Liver (tissue), 9 donors: ENCODE data around the gene PDLIM7. TPM values are rescaled to one million over a fixed set of nuclear protein-coding genes. Genes with fewer than 3 reads are reported as not detected.

ENCODE experiments used
- DNase-seq: peaks from one replicate; pipeline ENCODE4 v3.0.0-alpha.2; 2017; ENCODE audit warnings: low spot score
- H3K27ac ChIP-seq, 2 donors: one replicate each; pipeline ENCODE4 v1.7.0; 2013; ENCODE audit warnings: inconsistent platforms in 2 of 2, low read length in 2 of 2, control low read depth in 1 of 2, low read depth in 1 of 2, mild to moderate bottlenecking in 1 of 2
- H3K27me3 ChIP-seq, 4 donors: one replicate each; pipeline versions ENCODE4 v1.6.1 to v1.7.0; 2013; ENCODE audit warnings: low read length in 3 of 4, inconsistent platforms in 1 of 4, mild to moderate bottlenecking in 1 of 4, moderate library complexity in 1 of 4; ENCODE audit not compliant: control insufficient read depth in 4 of 4, insufficient read depth in 4 of 4
- H3K36me3 ChIP-seq, 4 donors: one replicate each; pipeline versions ENCODE4 v1.6.1 to v1.7.0; 2013; ENCODE audit warnings: low read length in 3 of 4, mild to moderate bottlenecking in 3 of 4, low read depth in 1 of 4, moderate library complexity in 1 of 4; ENCODE audit not compliant: control insufficient read depth in 4 of 4, insufficient read depth in 3 of 4
- H3K4me1 ChIP-seq, 4 donors: one replicate each; pipeline versions ENCODE4 v1.6.1 to v1.7.0; 2013; ENCODE audit warnings: low read length in 3 of 4, mild to moderate bottlenecking in 3 of 4, moderate library complexity in 1 of 4; ENCODE audit not compliant: control insufficient read depth in 4 of 4, insufficient read depth in 4 of 4
- H3K4me3 ChIP-seq, 3 donors: one replicate each; pipeline versions ENCODE4 v1.6.1 to v1.7.0; 2013; ENCODE audit warnings: low read length in 3 of 3, control low read depth in 1 of 3, low read depth in 1 of 3, mild to moderate bottlenecking in 1 of 3
- H3K9ac ChIP-seq, 2 donors: one replicate each; pipeline ENCODE4 v1.7.0; 2013; ENCODE audit warnings: low read length in 2 of 2, mild to moderate bottlenecking in 2 of 2, moderate library complexity in 2 of 2, control low read depth in 1 of 2, low read depth in 1 of 2
- H3K9me3 ChIP-seq, 4 donors: one replicate each; pipeline versions ENCODE4 v1.6.1 to v1.7.0; 2013; ENCODE audit warnings: low read length in 3 of 4; ENCODE audit not compliant: control insufficient read depth in 4 of 4
- FOXA1 ChIP-seq: IDR thresholded peaks from 2 replicates; pipeline ENCODE4 v1.6.1; 2016; ENCODE audit warnings: antibody characterized with exemption
- FOXA2 ChIP-seq: IDR thresholded peaks from 2 replicates; pipeline ENCODE4 v1.6.1; 2016; ENCODE audit warnings: antibody characterized with exemption
- GABPA ChIP-seq, 2 donors: IDR thresholded peaks in 1 of 2; conservative IDR thresholded peaks in 1 of 2; 2 replicates each; pipeline ENCODE4 v1.6.1; 2016; ENCODE audit warnings: antibody characterized with exemption in 2 of 2, mild to moderate bottlenecking in 1 of 2, moderate library complexity in 1 of 2
- HNF4G ChIP-seq: IDR thresholded peaks from 2 replicates; pipeline ENCODE4 v1.6.1; 2016; ENCODE audit warnings: antibody characterized with exemption
- JUND ChIP-seq, 2 donors: IDR thresholded peaks; 2 replicates each; pipeline ENCODE4 v1.6.1; 2016; ENCODE audit warnings: antibody characterized with exemption in 2 of 2
- RAD21 ChIP-seq, 2 donors: IDR thresholded peaks; 2 replicates each; pipeline ENCODE4 v1.6.1; 2016; ENCODE audit warnings: antibody characterized with exemption in 2 of 2, mild to moderate bottlenecking in 2 of 2
- RXRA ChIP-seq, 2 donors: IDR thresholded peaks; 2 replicates each; pipeline ENCODE4 v1.6.1; 2017 to 2018; ENCODE audit warnings: antibody characterized with exemption in 2 of 2, mild to moderate bottlenecking in 1 of 2
- SP1 ChIP-seq: IDR thresholded peaks from 2 replicates; pipeline ENCODE4 v1.6.1; 2018; ENCODE audit warnings: antibody characterized with exemption, mild to moderate bottlenecking
- TAF1 ChIP-seq: conservative IDR thresholded peaks from 2 replicates; pipeline ENCODE4 v1.6.1; 2016; ENCODE audit warnings: antibody characterized with exemption, mild to moderate bottlenecking
- YY1 ChIP-seq: IDR thresholded peaks from 2 replicates; pipeline ENCODE4 v1.6.1; 2016; ENCODE audit warnings: antibody characterized with exemption, mild to moderate bottlenecking
- WGBS: extraction: QIAGEN DNeasy Blood & Tissue Kit; methylation state at CpG from one replicate; pipeline ENCODE4 v1.1.7; 2013; 5-methylcytosine and 5-hydroxymethylcytosine counted together
- polyA plus RNA-seq, 2 donors: library from polyadenylated mRNA; stranded (reverse) in 1 of 2; unstranded in 1 of 2; fragments of 200-250 nt in 1 of 2; fragments of >200 nt in 1 of 2; fragmentation: Nextera tagmentation in 1 of 2; extraction: Ambion mirVana in 1 of 2; gene quantifications; one replicate each; pipeline versions ENCODE4 v1.2.1 to v1.2.3, GENCODE V29; 2013 to 2015
- total RNA-seq, 2 donors: library from RNA; depleted of rRNA; stranded (reverse); fragments of >200 nt; gene quantifications; one replicate each; pipeline ENCODE4 v1.2.3, GENCODE V29; 2014
- TF ChIP-seq, protein P1 (sequence below): IDR thresholded peaks from 2 replicates; pipeline ENCODE4 v1.6.1; 2016; ENCODE audit warnings: antibody characterized with exemption
- TF ChIP-seq, protein P2 (sequence below): IDR thresholded peaks from 2 replicates; pipeline ENCODE4 v1.6.1; 2016; ENCODE audit warnings: antibody characterized with exemption, mild to moderate bottlenecking
- TF ChIP-seq, protein P3 (sequence below): fragments of 150-350 bp; IDR thresholded peaks from 2 replicates; pipeline ENCODE4 v1.5.1; 2017; ENCODE audit warnings: improper control_type of control experiment, low read depth, low read length; ENCODE audit not compliant: missing input control
- TF ChIP-seq, protein P4 (sequence below): IDR thresholded peaks from 2 replicates; pipeline ENCODE4 v1.6.1; 2016; ENCODE audit warnings: antibody characterized with exemption
- donor health status: healthy.
- donor health status: healthy.
- donor health status: healthy.
- donor health status: healthy.
- donor health status: healthy.

The PDLIM7 gene
- total and polyA plus RNA-seq, 4 donors, result 5.5 to 36.0 (median 8.5) TPM

DNA sequence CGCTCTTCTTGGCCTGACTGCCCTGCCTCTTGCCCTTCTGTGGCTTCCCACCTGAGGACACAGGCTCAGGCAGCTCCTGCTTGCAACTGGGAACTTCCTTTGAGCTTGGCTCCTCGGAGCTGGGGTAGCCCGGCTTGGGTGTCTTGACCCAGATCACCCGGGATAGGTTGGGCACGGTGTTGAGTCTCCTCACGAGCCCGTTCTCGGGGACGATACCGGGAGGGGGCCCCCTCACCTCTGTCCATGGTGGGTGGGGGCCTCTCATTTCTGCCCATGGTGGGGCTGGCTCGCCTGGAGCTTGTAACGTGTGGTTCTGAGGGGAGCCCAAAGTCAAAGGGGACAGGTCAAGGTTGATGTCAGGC is 27.1 kb upstream of the PDLIM7 start:
- Histone ChIP-seq H3K4me3 (no peak overlapping the region), H3K27ac (no peak overlapping the region), H3K27me3 (no peaks in the 10 kb centered on the region), H3K9me3 (no peaks in the 10 kb centered on the region), H3K9ac (no peak overlapping the region), H3K36me3 (peaks cover 10 to 81% (median 42%) of the 10 kb centered on the region in 4 donors), H3K4me1 (no peaks in the 10 kb centered on the region)
- DNase-seq, result no peak
- no peak for TF ChIP-seq RXRA (IDR thresholded peaks at IDR 0.05)
- TF ChIP-seq, protein P1, sequence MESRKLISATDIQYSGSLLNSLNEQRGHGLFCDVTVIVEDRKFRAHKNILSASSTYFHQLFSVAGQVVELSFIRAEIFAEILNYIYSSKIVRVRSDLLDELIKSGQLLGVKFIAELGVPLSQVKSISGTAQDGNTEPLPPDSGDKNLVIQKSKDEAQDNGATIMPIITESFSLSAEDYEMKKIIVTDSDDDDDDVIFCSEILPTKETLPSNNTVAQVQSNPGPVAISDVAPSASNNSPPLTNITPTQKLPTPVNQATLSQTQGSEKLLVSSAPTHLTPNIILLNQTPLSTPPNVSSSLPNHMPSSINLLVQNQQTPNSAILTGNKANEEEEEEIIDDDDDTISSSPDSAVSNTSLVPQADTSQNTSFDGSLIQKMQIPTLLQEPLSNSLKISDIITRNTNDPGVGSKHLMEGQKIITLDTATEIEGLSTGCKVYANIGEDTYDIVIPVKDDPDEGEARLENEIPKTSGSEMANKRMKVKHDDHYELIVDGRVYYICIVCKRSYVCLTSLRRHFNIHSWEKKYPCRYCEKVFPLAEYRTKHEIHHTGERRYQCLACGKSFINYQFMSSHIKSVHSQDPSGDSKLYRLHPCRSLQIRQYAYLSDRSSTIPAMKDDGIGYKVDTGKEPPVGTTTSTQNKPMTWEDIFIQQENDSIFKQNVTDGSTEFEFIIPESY, result no peak
- TF ChIP-seq FOXA2, result no peak
- no peak for TF ChIP-seq HNF4G
- no peak for TF ChIP-seq FOXA1
- TF ChIP-seq, protein P2, sequence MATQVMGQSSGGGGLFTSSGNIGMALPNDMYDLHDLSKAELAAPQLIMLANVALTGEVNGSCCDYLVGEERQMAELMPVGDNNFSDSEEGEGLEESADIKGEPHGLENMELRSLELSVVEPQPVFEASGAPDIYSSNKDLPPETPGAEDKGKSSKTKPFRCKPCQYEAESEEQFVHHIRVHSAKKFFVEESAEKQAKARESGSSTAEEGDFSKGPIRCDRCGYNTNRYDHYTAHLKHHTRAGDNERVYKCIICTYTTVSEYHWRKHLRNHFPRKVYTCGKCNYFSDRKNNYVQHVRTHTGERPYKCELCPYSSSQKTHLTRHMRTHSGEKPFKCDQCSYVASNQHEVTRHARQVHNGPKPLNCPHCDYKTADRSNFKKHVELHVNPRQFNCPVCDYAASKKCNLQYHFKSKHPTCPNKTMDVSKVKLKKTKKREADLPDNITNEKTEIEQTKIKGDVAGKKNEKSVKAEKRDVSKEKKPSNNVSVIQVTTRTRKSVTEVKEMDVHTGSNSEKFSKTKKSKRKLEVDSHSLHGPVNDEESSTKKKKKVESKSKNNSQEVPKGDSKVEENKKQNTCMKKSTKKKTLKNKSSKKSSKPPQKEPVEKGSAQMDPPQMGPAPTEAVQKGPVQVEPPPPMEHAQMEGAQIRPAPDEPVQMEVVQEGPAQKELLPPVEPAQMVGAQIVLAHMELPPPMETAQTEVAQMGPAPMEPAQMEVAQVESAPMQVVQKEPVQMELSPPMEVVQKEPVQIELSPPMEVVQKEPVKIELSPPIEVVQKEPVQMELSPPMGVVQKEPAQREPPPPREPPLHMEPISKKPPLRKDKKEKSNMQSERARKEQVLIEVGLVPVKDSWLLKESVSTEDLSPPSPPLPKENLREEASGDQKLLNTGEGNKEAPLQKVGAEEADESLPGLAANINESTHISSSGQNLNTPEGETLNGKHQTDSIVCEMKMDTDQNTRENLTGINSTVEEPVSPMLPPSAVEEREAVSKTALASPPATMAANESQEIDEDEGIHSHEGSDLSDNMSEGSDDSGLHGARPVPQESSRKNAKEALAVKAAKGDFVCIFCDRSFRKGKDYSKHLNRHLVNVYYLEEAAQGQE, result no peak
- WGBS, result 96% methylated on average over 12 of the region's 12 CpGs

DNA sequence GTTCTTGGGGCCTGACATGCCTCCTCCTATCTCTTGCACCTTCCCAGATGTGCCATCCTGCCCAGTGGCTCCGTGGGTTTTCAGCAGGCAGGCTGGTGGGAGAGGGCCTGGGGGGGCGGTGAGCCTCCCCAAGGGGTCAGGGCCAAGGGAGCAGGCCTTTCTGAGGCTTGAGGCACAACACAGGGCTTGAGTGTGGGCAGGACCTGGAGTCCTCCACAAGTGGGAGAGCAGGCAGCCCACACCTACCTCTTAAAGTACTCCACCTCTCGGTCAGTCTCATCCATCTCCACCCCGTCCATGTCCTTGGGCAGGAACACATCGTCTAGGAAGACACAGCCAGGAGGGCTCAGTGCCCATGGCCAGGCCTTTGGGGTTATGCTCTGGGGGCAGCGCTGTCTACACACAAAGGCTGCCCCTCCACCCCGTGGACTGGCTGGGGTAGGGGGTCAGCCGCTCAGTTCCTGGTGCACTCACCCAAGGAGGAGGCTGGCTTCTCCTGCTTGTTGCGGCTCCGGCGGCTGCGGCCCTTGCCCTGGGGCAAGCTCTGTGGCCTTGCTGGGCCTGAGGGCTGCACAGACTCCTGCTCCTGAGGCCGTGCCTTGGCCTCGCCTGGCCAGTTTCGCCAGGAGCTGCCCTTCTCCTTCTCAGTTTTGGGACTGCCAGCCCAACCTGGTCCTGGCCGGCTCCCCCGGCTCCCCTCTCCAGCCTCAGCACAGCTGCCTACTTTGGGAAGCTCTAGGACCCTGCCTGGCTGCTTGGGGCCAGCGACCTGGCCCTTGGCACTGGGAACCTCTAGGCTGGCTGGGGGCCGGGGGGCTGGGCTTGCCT is 26.5 kb upstream of the PDLIM7 start:
- H3K4me3 ChIP-seq, result no peak overlapping the region
- no peak overlapping the region for H3K27ac ChIP-seq
- no peaks in the 10 kb centered on the region for H3K27me3 ChIP-seq
- 96% methylated on average over 19 of the region's 19 CpGs for WGBS
- peaks cover 10 to 77% (median 41%) of the 10 kb centered on the region in 4 donors for H3K36me3 ChIP-seq
- peaks cover 0 to 6% (median under 1%) of the 10 kb centered on the region in 4 donors for H3K4me1 ChIP-seq
- no peak overlapping the region for H3K9ac ChIP-seq
- H3K9me3 ChIP-seq, result no peaks in the 10 kb centered on the region
- TF ChIP-seq RXRA (IDR thresholded peaks at IDR 0.05) (no peak), TAF1 (no peak), RAD21 (IDR thresholded peaks at IDR 0.05) (no peak), FOXA1 (no peak), YY1 (no peak), FOXA2 (no peak), SP1 (no peak), JUND (IDR thresholded peaks at IDR 0.05) (no peak), GABPA (IDR thresholded peaks at IDR 0.05 in 1 of 2, conservative IDR thresholded peaks at IDR 0.05 in 1 of 2) (no peak)
- TF ChIP-seq, protein P3, sequence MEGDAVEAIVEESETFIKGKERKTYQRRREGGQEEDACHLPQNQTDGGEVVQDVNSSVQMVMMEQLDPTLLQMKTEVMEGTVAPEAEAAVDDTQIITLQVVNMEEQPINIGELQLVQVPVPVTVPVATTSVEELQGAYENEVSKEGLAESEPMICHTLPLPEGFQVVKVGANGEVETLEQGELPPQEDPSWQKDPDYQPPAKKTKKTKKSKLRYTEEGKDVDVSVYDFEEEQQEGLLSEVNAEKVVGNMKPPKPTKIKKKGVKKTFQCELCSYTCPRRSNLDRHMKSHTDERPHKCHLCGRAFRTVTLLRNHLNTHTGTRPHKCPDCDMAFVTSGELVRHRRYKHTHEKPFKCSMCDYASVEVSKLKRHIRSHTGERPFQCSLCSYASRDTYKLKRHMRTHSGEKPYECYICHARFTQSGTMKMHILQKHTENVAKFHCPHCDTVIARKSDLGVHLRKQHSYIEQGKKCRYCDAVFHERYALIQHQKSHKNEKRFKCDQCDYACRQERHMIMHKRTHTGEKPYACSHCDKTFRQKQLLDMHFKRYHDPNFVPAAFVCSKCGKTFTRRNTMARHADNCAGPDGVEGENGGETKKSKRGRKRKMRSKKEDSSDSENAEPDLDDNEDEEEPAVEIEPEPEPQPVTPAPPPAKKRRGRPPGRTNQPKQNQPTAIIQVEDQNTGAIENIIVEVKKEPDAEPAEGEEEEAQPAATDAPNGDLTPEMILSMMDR, result no peak
- TF ChIP-seq, protein P4, sequence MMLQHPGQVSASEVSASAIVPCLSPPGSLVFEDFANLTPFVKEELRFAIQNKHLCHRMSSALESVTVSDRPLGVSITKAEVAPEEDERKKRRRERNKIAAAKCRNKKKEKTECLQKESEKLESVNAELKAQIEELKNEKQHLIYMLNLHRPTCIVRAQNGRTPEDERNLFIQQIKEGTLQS, result no peak
- DNase-seq, result no peak
